GM19351 (cell line): ENCODE data around the gene AURKB.
"Not testable (repeated sequence)": the region's sequence is repeated elsewhere in the genome, so short reads cannot be mapped to it uniquely, and the experiment has no call there.

Source experiments
- ATAC-seq: cut with Tn5 transposase; IDR thresholded peaks from one replicate; pipeline ENCODE4 v1.9.1; 2021; ENCODE audit warnings: mild to moderate bottlenecking, moderate library complexity; ENCODE audit not compliant: unreplicated experiment

Gene AURKB

DNA sequence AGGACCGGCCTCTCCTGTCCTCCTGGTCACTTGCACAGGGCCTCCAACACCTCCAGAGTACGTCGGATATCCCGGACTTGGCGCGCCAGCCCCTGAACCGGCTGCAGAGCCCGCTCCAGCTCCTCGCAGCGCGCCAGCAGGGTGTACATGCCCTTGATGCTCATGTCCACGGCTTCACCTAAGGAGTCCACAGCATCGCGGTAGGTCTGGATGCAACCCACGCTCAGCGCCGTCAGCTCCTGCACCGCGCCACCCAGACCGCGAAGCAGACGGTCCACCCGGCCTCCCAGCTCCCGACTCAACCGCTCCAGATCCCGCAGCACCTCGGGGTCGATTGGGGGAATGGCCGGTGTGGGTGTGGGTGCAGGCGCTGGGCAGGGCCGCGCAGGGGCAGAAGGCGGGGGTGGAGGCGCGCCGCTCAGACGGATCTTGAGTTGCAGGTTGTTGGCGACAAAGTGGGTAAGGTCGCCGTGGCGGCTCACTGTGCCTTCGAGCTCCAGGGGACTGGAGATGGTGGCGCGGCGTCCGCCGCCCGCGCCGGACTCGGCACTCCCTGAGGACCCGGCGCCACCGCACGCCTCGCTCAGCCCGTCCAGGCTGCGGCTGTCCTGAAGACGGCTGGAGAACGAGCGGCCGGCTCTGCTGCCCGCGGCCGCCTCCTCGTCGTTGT, 21.2 kb downstream of the AURKB start:
- ATAC-seq = no peak

- no peak for ATAC-seq
Observed at GRCh38 chr17:8188263-8188839, 22.0 kb downstream of the AURKB start.

DNA sequence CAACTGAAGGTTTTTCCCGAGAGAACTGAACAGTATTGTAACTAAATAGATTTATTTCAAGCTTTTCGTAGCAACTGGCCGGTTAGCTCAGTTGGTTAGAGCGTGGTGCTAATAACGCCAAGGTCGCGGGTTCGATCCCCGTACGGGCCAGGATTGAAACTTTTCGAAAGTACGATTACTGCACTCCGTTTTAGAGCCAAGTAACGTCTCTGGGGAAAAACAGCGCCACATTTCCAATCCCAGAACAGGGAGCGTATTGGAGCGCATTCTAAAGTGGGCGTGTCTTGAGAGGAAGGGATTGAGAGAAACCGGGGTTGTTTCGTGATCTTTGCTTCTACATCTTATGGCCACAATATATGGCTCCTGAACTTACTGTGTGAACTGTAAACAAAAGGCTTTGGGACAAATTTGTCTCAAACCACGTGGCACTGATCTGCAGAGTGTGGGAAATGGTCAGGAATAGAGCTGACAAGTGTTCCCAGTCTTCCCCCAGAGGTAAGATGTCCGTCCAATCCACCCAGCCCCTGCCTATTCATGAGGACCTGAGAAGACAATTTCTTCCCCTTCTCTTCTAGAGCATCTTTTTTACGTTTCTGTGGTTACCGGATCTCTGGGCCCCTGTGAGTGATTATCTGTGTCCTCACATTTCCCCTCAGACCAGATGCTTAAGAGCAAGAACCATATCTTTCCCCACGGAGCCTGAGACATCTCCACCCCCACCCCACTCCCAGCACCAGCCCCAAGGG, 22.7 kb downstream of the AURKB start:
- no peak for ATAC-seq

- no peak for ATAC-seq
Observed at GRCh38 chr17:8186787-8187516, 23.4 kb downstream of the AURKB start.

DNA sequence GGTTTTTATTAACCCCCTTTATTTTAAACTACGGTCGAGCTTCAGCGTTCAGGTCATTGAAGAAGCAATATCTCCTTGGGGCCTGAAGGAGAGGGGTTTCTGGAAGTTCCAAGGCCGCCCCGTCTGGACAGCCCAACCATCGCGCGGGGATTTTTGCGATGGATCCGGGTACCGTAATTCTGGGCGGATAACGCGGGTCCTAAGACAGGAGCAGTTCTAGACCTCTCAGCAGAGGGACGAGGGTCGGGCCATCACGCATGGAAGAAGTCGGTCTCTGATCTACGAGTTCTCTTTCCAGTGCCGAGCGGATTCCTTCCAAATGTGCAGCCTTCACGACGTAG, 24.0 kb downstream of the AURKB start:
- no peak for ATAC-seq

DNA sequence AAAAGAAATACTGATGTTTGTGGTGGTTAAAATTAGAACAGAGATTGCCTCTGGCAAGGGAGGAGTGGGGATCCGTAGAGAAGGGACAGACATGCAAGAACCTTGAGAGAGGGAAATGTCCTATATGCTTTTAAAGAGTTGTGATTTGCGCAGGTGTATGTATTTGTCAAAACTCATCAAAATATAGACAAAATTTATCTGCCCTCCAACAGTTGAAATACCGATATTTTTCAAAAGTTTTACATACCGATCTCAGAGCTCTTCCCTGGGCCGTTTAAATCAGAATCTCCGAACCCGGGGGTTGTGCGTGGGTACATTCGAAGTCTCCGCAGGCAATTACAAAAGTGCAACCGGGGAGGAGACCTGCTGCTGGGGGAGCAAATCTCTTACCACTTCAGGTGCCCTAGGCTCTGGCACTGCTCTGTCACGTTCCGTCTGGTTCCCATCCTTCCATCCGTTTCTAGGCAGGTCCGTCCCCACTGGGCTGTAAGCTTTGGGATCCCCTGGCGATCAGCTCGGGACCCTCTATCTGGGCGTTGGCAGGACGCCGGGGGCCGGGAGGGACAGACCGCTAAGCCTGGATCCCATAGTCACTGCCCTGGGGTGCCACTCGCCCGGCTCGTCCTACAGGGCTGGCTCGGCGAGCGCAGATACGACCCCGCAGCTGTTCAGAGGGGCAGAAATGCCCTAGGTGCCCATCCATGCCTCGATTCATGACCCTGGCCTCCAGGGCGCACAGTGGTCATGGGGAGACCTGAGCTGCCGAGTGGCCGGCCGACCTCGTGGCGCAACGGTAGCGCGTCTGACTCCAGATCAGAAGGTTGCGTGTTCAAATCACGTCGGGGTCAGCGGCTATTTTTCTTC, 24.6 kb downstream of the AURKB start:
- ATAC-seq = no peak

DNA sequence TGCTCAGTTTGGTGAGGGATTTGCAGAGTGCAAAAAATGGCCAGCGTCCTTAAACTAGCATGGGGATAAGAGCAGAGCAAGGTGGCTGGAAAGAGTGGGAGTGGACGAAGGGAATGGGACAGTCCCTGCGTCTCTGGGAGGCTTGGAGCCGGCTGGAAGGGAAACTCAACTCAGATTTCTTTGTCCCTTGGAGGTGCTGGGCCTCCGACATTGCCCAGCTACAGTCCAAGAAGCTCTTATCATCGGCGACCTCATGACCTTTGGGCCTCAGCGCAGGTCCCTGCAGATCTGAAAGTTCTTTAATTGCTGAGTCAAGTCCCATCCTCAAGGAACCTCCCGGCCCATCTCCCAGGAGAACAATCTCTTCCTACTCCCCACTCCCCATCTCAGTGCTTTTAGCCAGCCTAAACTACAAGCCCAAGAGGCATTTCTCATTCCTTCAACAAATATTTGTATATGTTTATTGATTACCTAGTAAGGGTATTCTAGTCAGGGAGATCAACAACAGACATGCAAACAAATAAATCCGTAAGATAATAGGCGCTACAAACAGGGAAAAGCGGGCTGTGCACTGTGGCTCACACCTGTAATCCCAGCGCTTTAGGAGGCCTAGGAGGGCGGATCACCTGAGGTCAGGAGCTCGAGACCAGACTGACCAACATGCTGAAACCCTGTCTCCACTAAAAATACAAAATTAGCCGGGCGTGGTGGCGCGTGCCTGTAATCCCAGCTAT, 33.2 kb downstream of the AURKB start:
- ATAC-seq = no peak

DNA sequence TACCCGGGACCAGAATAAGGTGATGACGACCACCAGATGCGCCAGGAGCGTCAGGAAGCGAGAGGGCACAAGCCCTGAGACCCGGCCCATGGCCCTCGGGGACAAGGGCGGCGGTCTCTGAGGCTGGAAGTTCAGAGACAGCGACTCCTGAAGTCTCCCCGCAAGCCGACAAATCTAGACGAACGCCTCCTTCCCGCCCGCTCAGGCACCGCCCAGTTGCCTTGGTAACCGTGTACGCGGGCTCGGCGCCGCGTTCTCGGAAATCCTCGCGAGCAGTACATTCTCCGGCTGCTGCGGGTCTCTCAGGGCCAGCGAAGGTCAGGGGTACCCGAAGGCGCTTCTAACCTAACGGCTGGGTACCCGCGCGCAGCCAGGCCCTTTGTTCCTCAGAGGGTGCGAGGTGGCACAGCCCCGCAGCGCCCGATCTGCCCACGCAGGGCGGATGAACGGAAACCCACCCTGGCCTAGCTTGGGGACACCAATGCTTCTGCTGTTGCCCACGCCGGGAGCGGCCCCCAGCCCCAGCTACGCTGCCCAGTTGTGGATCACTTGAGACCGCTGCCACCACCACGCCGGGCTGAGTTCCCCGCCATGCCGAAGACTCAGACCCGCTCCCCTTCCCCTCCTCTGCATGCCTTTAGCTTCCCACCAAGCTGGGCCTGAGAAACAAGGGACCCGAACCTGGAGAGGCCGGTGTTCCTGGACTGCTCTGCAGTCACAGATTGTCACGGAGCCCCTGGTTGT, 34.0 kb downstream of the AURKB start, which contains the start of gene TMEM107:
TMEM107 (minus strand) TSS at position 184 of the 744 bp plus-strand sequence; CDS start at position 90, 94 bp downstream.
- no peak for ATAC-seq

DNA sequence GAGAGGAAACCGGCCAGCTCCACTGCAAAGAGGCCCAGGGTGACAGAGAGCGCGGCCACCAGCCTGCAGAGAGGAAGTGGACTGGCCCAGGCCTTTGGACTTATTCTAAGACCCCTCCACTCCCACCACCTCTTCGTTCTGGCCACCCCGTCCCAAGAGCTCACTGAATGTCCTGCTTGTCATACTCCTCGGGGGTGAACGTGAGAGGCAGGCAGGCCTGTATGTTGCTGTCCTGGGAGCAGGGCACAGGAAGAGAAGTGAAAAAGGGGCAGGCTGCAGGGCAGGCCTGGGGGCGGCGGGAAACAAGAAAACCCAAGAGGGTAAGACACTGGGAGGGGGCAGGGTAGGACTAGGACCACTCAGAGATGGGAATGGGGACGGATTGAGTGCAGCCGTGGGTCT, 34.6 kb downstream of the AURKB start:
- ATAC-seq = no peak

DNA sequence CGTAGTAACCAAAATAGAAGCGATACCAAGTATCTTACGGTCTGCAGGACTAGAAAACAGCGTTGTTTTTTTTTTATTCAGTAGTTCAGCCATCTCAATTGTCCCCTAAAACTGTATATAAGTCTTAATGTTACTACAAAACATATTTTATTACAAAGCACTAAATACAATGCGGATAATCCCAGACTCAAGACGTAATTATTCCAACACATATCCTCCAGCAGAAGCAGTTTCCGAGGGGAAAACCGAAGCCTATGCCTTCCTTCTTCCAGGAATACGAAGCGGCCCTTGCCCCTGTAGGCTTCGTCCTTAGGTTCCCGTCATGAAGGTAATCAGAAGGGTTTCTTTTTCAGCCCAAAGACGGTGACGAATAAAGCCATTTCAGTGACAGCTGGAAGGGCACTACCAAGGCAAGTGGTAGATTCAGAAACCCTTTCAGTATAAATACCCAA, 36.5 kb downstream of the AURKB start:
- ATAC-seq = no peak

GRCh38 chr17:8173056-8173870, 37.1 kb downstream of the AURKB start:
- ATAC-seq = peak; percentile 79

- not testable (repeated sequence) for ATAC-seq
Observed at GRCh38 chr17:8170186-8170585, 40.2 kb downstream of the AURKB start.

- no peak for ATAC-seq
Observed at GRCh38 chr17:8167526-8167925, 42.8 kb downstream of the AURKB start.

GRCh38 chr17:8166731-8167130, 43.6 kb downstream of the AURKB start:
- ATAC-seq = no peak

- ATAC-seq = no peak
Observed at GRCh38 chr17:8164815-8165131, 45.6 kb downstream of the AURKB start.

- no peak for ATAC-seq
Observed at GRCh38 chr17:8163978-8164814, 46.2 kb downstream of the AURKB start.
